SK-N-SH treated with all-trans-retinoic acid at 6 μM for 48 hours (cell line): ENCODE results near the gene CWC22.

Experiments used
- ATAC-seq: fragments of 200-7000 bp; cut with Tn5 transposase; 3 replicates; pipeline ENCODE4 v1.9.1; 2020; ENCODE audit warnings: mild to moderate bottlenecking, moderate library complexity
- ARNTL ChIP-seq: fragments of 450-650 bp; formaldehyde crosslinking; IDR thresholded peaks from 2 replicates; pipeline ENCODE4 v1.5.0; 2020; ENCODE audit warnings: low read depth, mild to moderate bottlenecking, moderate library complexity, borderline replicate concordance
- BACH2 ChIP-seq: fragments of 250-450 bp; sonication (Bioruptor Pico); IDR thresholded peaks from 2 replicates; pipeline ENCODE4 v1.9.0; 2021; ENCODE audit warnings: mild to moderate bottlenecking, borderline replicate concordance
- CSDC2 ChIP-seq: fragments of 250-450 bp; sonication (Bioruptor Pico); IDR thresholded peaks from 2 replicates; pipeline ENCODE4 v1.5.0; 2020; ENCODE audit warnings: mild to moderate bottlenecking, moderate library complexity
- ESRRG ChIP-seq: fragments of 250-450 bp; sonication (Bioruptor Pico); IDR thresholded peaks from 2 replicates; pipeline ENCODE4 v1.6.1; 2021; ENCODE audit warnings: mild to moderate bottlenecking
- GLIS3 ChIP-seq: fragments of 250-450 bp; sonication (Bioruptor Pico); IDR thresholded peaks from 2 replicates; pipeline ENCODE4 v1.5.0; 2020; ENCODE audit warnings: mild to moderate bottlenecking, moderate library complexity
- ISL1 ChIP-seq: fragments of 250-450 bp; sonication (Bioruptor Pico); IDR thresholded peaks from 2 replicates; pipeline ENCODE4 v2.1.2; 2022; ENCODE audit warnings: mild to moderate bottlenecking, moderate library complexity
- OSR1 ChIP-seq: fragments of 250-450 bp; sonication (Bioruptor Pico); IDR thresholded peaks from 2 replicates; pipeline ENCODE4 v1.8.0; 2022; ENCODE audit warnings: moderate library complexity, mild to moderate bottlenecking, inconsistent platforms
- PPARA ChIP-seq: fragments of 250-450 bp; sonication (Bioruptor Pico); IDR thresholded peaks from 2 replicates; pipeline ENCODE4 v1.5.0; 2020; ENCODE audit warnings: mild to moderate bottlenecking, borderline replicate concordance
- RARB ChIP-seq: fragments of 250-450 bp; sonication (Bioruptor Pico); IDR thresholded peaks from 2 replicates; pipeline ENCODE4 v1.8.0; 2021; ENCODE audit warnings: mild to moderate bottlenecking, moderate library complexity
- SNAI2 ChIP-seq: fragments of 250-450 bp; sonication (Bioruptor Pico); IDR thresholded peaks from 2 replicates; pipeline ENCODE4 v1.5.0; 2020; ENCODE audit warnings: mild to moderate bottlenecking, moderate library complexity
- TCF4 ChIP-seq: fragments of 250-450 bp; sonication (Bioruptor Pico); IDR thresholded peaks from 2 replicates; pipeline ENCODE4 v1.8.0; 2021; ENCODE audit warnings: mild to moderate bottlenecking, moderate library complexity, borderline replicate concordance
- TOX ChIP-seq: fragments of 250-450 bp; sonication (Bioruptor Pico); IDR thresholded peaks from 2 replicates; pipeline ENCODE4 v1.8.0; 2021; ENCODE audit warnings: mild to moderate bottlenecking, moderate library complexity, borderline replicate concordance
- ZC3H10 ChIP-seq: fragments of 250-450 bp; sonication (Bioruptor Pico); IDR thresholded peaks from 2 replicates; pipeline ENCODE4 v1.5.1; 2021; ENCODE audit warnings: mild to moderate bottlenecking, moderate library complexity
- ZFP3 ChIP-seq: fragments of 250-450 bp; sonication (Bioruptor Pico); IDR thresholded peaks from 2 replicates; pipeline ENCODE4 v1.5.0; 2020; ENCODE audit warnings: mild to moderate bottlenecking, moderate library complexity
- ZFP30 ChIP-seq: fragments of 450-650 bp; formaldehyde crosslinking; IDR thresholded peaks from 2 replicates; pipeline ENCODE4 v1.5.0; 2022; ENCODE audit warnings: mild to moderate bottlenecking, moderate library complexity
- ZNF565 ChIP-seq: fragments of 450-650 bp; formaldehyde crosslinking; conservative IDR thresholded peaks from 2 replicates; pipeline ENCODE4 v1.5.0; 2020; ENCODE audit warnings: low read depth, mild to moderate bottlenecking, moderate library complexity
- ZNF70 ChIP-seq: fragments of 450-650 bp; formaldehyde crosslinking; IDR thresholded peaks from 2 replicates; pipeline ENCODE4 v1.5.0; 2020; ENCODE audit warnings: mild to moderate bottlenecking, moderate library complexity
- ZNF8 ChIP-seq: fragments of 450-650 bp; formaldehyde crosslinking; IDR thresholded peaks from 2 replicates; pipeline ENCODE4 v1.5.0; 2020; ENCODE audit warnings: mild to moderate bottlenecking, moderate library complexity
- TF ChIP-seq, protein P1 (sequence below): fragments of 250-450 bp; sonication (Bioruptor Pico); IDR thresholded peaks from 2 replicates; pipeline ENCODE4 v1.5.0; 2020; ENCODE audit warnings: mild to moderate bottlenecking, moderate library complexity
- TF ChIP-seq, protein P2 (sequence below): fragments of 250-450 bp; sonication (Bioruptor Pico); IDR thresholded peaks from 2 replicates; pipeline ENCODE4 v1.8.0; 2021; ENCODE audit warnings: low read depth, mild to moderate bottlenecking, moderate library complexity, borderline replicate concordance
- TF ChIP-seq, protein P3 (sequence below): fragments of 250-450 bp; sonication (Bioruptor Pico); IDR thresholded peaks from 2 replicates; pipeline ENCODE4 v1.5.1; 2020; ENCODE audit warnings: low read depth, mild to moderate bottlenecking, moderate library complexity
- TF ChIP-seq, protein P4 (sequence below): fragments of 250-450 bp; sonication (Bioruptor Pico); IDR thresholded peaks from 2 replicates; pipeline ENCODE4 v1.5.1; 2021; ENCODE audit warnings: mild to moderate bottlenecking, moderate library complexity

The CWC22 gene

DNA sequence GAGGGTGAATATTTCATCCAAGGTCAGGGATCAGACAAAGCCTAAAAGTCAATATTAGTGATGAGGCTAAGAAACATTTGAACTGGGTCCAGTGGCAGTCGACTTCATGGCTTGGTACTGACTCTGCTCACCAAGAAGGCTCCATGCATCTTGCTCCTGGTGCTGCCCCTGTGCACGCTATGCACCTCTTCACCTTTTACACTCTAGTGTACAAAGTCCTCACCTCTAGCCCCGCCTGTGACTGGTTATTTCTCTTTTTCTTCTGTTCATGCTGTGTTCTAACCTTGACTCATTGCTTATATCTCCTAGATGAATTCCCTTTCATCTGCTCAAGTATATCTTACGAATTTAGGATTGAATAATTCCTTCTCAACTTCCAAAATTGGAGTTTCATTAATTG is 93.3 kb downstream of the CWC22 start:
- ATAC-seq: no peak
- TF ChIP-seq ZFP3 (CRISPR knock-in tag) (no peak), TOX (no peak), PPARA (CRISPR knock-in tag) (no peak), OSR1 (no peak), ZNF8 (CRISPR knock-in tag) (no peak), ZC3H10 (CRISPR knock-in tag) (no peak), BACH2 (CRISPR knock-in tag) (no peak), ESRRG (CRISPR knock-in tag) (no peak), ISL1 (CRISPR knock-in tag) (no peak), TCF4 (CRISPR knock-in tag) (no peak), ZNF70 (CRISPR knock-in tag) (no peak), ARNTL (CRISPR knock-in tag) (no peak), CSDC2 (CRISPR knock-in tag) (no peak), ZFP30 (CRISPR knock-in tag) (no peak)
- TF ChIP-seq, protein P1, sequence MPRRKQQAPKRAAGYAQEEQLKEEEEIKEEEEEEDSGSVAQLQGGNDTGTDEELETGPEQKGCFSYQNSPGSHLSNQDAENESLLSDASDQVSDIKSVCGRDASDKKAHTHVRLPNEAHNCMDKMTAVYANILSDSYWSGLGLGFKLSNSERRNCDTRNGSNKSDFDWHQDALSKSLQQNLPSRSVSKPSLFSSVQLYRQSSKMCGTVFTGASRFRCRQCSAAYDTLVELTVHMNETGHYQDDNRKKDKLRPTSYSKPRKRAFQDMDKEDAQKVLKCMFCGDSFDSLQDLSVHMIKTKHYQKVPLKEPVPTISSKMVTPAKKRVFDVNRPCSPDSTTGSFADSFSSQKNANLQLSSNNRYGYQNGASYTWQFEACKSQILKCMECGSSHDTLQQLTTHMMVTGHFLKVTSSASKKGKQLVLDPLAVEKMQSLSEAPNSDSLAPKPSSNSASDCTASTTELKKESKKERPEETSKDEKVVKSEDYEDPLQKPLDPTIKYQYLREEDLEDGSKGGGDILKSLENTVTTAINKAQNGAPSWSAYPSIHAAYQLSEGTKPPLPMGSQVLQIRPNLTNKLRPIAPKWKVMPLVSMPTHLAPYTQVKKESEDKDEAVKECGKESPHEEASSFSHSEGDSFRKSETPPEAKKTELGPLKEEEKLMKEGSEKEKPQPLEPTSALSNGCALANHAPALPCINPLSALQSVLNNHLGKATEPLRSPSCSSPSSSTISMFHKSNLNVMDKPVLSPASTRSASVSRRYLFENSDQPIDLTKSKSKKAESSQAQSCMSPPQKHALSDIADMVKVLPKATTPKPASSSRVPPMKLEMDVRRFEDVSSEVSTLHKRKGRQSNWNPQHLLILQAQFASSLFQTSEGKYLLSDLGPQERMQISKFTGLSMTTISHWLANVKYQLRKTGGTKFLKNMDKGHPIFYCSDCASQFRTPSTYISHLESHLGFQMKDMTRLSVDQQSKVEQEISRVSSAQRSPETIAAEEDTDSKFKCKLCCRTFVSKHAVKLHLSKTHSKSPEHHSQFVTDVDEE (CRISPR knock-in tag): no peak
- TF ChIP-seq, protein P2, sequence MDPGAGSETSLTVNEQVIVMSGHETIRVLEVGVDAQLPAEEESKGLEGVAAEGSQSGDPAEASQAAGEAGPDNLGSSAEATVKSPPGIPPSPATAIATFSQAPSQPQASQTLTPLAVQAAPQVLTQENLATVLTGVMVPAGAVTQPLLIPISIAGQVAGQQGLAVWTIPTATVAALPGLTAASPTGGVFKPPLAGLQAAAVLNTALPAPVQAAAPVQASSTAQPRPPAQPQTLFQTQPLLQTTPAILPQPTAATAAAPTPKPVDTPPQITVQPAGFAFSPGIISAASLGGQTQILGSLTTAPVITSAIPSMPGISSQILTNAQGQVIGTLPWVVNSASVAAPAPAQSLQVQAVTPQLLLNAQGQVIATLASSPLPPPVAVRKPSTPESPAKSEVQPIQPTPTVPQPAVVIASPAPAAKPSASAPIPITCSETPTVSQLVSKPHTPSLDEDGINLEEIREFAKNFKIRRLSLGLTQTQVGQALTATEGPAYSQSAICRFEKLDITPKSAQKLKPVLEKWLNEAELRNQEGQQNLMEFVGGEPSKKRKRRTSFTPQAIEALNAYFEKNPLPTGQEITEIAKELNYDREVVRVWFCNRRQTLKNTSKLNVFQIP (CRISPR knock-in tag): no peak
- TF ChIP-seq, protein P3, sequence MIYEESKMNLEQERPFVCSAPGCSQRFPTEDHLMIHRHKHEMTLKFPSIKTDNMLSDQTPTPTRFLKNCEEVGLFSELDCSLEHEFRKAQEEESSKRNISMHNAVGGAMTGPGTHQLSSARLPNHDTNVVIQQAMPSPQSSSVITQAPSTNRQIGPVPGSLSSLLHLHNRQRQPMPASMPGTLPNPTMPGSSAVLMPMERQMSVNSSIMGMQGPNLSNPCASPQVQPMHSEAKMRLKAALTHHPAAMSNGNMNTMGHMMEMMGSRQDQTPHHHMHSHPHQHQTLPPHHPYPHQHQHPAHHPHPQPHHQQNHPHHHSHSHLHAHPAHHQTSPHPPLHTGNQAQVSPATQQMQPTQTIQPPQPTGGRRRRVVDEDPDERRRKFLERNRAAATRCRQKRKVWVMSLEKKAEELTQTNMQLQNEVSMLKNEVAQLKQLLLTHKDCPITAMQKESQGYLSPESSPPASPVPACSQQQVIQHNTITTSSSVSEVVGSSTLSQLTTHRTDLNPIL: no peak
- TF ChIP-seq, protein P4, sequence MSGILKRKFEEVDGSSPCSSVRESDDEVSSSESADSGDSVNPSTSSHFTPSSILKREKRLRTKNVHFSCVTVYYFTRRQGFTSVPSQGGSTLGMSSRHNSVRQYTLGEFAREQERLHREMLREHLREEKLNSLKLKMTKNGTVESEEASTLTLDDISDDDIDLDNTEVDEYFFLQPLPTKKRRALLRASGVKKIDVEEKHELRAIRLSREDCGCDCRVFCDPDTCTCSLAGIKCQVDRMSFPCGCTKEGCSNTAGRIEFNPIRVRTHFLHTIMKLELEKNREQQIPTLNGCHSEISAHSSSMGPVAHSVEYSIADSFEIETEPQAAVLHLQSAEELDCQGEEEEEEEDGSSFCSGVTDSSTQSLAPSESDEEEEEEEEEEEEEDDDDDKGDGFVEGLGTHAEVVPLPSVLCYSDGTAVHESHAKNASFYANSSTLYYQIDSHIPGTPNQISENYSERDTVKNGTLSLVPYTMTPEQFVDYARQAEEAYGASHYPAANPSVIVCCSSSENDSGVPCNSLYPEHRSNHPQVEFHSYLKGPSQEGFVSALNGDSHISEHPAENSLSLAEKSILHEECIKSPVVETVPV (CRISPR knock-in tag): no peak
- TF ChIP-seq, all 23 proteins: peak for 0

DNA sequence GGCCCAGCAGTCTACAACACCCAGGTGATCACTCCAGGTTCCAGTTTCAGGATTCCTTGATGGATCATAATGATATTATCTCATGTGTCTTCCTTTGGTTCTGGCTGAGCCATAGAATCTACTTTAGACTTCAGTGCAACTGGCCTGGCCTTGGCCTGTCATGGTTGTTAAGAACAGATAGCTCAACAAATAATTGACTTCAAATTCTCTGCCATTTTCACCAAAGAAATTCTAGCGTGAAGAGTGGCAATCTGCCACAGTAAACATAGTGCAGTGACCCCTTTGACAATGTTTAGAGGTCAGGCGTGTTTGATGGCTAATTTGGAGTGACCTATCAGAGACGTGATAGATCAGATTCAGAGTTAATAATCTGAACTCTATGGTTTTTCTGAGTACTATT is 95.5 kb downstream of the CWC22 start:
- no peak for TF ChIP-seq OSR1

DNA sequence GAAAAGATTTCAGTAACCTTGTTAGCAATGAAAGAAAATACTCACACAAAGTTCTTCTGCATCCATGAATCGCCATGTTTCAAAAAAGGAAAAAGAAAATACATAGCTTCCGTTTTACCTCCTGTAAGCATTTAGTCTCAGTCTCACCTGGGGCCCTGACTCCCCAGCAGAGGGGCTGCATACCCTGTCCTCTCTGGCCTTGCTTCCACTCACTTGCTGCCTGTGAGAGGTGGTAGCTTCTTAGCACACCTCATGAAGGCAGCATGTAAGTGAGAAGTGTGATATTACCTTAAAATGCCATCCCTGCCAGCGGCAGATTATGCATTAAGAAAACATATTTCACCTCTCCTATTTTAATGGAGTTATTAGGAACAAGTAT is 96.4 kb downstream of the CWC22 start:
- no peak for ATAC-seq
- TF ChIP-seq PPARA (CRISPR knock-in tag): no peak
- TF ChIP-seq ISL1 (CRISPR knock-in tag): no peak
- TF ChIP-seq OSR1: no peak
- TF ChIP-seq ESRRG (CRISPR knock-in tag): no peak
- no peak for TF ChIP-seq ZFP30 (CRISPR knock-in tag)
- TF ChIP-seq BACH2 (CRISPR knock-in tag): no peak
- no peak for TF ChIP-seq ZNF70 (CRISPR knock-in tag)
- no peak for TF ChIP-seq ZNF565 (CRISPR knock-in tag)
- TF ChIP-seq, protein P1 (CRISPR knock-in tag): no peak
- TF ChIP-seq, protein P4 (CRISPR knock-in tag): no peak
- TF ChIP-seq SNAI2 (CRISPR knock-in tag): no peak
- no peak for TF ChIP-seq TCF4 (CRISPR knock-in tag)
- TF ChIP-seq RARB: no peak
- no peak for TF ChIP-seq ARNTL (CRISPR knock-in tag)
- TF ChIP-seq, protein P2 (CRISPR knock-in tag): no peak
- no peak for TF ChIP-seq GLIS3 (CRISPR knock-in tag)
- no peak for TF ChIP-seq CSDC2 (CRISPR knock-in tag)

More for the DNA sequence above, 95.5 kb downstream of the CWC22 start:
- ATAC-seq: no peak
